Bronchial epithelial cell (primary cell): ENCODE measurements around the gene GSAP. TPM values are rescaled to one million over a fixed set of nuclear protein-coding genes. Genes with fewer than 3 reads are reported as not detected.
"Not testable (repeated sequence)": the region's sequence is repeated elsewhere in the genome, so short reads cannot be mapped to it uniquely, and the experiment has no call there.

Experiments used
- DNase-seq: peaks from one replicate; pipeline ENCODE4 v3.0.0-alpha.2; 2010; ENCODE audit warnings: low read depth
- FAIRE-seq: peaks from 2 replicates; lab custom pipeline; 2011; peaks lifted over from hg19 to GRCh38; lab: Jason Lieb, UNC
- H3K27me3 ChIP-seq: 2 replicates; pipeline ENCODE4 v1.5.1; 2011; ENCODE audit warnings: low read length; ENCODE audit not compliant: control insufficient read depth, insufficient read depth
- H3K36me3 ChIP-seq: 2 replicates; pipeline ENCODE4 v1.5.1; 2011; ENCODE audit warnings: low read length; ENCODE audit not compliant: control insufficient read depth, insufficient read depth
- H3K4me3 ChIP-seq: 2 replicates; pipeline ENCODE4 v1.5.1; 2011; ENCODE audit warnings: mild to moderate bottlenecking, low read depth, low read length, control low read depth
- CTCF ChIP-seq: IDR thresholded peaks from 2 replicates; pipeline ENCODE4 v1.5.1; 2011; ENCODE audit warnings: mild to moderate bottlenecking, moderate library complexity, low read length, control low read depth, inconsistent platforms; ENCODE audit not compliant: insufficient read depth, severe bottlenecking
- total RNA-seq: library from RNA; depleted of rRNA; stranded (reverse); fragments of >200 nt; gene quantifications from 2 replicates; pipeline ENCODE4 v1.2.1, GENCODE V29; 2014

GSAP gene
- total RNA-seq, 1 donor from 2014 or later: 10.3 TPM

DNA sequence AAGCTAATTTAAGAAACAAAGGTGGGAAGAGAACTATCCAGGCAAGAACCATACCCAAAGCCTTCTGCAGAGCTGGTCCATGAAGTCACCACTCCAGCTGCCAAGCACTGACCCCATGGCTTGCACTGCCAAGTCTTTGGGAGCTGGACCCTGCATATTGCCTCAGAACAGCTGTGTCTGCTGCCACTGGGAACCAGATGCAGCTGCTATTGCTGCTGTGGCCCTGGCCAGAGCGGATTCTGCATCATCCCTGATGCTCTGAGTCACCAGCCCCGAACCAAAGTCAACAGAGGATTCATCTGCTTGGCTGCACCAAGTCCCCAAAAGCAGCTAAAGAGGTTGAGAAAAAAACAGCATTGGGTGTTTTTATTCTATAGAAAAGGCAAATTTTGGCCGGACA lies 39.2 kb upstream of the GSAP start:
- FAIRE-seq (no peak), DNase-seq (peak; percentile 92)
- no peaks in the 10 kb centered on the region for H3K27me3 ChIP-seq
- no peaks in the 10 kb centered on the region for H3K36me3 ChIP-seq
- no peak overlapping the region for H3K4me3 ChIP-seq
- TF ChIP-seq CTCF: no peak

DNA sequence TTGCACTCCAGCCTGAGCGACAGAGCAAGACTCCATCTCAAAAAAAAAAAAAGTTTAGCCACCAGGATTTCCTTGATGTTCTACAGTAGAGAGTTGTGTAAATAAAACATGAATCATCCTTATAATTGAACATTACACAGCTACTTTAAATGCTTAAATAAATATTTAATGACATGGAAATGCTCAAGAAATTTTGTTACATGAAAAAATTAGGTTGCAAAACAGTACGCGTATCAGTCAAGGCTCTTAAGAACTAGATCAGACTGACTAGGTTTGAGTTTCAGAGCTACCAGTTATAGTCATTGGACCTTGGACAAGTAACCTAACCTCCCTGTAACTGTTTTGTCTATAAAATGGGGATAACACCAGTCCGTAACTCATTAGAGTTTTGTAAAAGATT lies 38.7 kb upstream of the GSAP start:
- FAIRE-seq (no peak), DNase-seq (peak; percentile 84)
- no peak overlapping the region for H3K4me3 ChIP-seq
- no peaks in the 10 kb centered on the region for H3K27me3 ChIP-seq
- H3K36me3 ChIP-seq: no peaks in the 10 kb centered on the region
- no peak for TF ChIP-seq CTCF

DNA sequence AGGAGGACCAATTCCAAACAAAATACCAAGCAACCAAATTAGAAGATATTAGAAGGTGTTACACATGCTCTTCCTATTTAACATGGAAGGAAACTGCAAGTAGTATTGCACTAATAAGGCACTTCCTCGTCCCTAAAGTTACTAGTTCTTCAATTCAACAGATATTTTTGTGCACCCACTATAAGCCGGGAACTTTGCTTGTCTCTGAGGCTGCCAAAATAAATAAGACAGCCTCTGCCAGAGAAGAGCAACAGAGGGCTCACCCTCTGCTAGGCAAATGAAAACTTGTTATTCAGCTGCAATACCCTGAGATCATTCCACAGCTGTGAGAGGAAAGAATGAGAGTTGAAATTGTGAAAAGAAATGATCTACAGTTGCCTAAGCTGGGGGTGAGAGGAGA lies 37.4 kb upstream of the GSAP start:
- Histone ChIP-seq H3K4me3 (no peak overlapping the region), H3K27me3 (no peaks in the 10 kb centered on the region), H3K36me3 (no peaks in the 10 kb centered on the region)
- DNase-seq (peak; percentile 44), FAIRE-seq (no peak)
- no peak for TF ChIP-seq CTCF

GRCh38 chr7:77451950-77452349 lies 35.8 kb upstream of the GSAP start:
- not testable (repeated sequence) for H3K4me3 ChIP-seq, H3K36me3 ChIP-seq, FAIRE-seq, DNase-seq, H3K27me3 ChIP-seq

DNA sequence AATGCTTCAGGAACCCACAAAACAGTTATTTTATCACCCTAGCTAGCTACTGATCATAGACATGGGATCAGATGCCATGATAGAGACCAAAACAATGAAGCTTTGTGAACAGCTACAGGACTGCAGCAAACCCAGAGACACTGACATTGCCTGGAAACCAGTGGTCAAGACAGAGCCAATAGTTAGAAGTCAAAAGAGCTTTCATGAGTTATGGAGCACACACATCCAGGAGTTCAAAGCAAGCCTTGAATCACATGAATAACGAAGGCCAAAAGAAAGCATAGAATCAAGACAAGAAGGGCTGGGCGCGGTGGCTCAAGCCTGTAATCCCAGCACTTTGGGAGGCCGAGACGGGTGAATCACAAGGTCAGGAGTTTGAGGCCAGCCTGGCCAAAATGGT lies 34.5 kb upstream of the GSAP start:
- FAIRE-seq: no peak
- TF ChIP-seq CTCF: no peak
- no peaks in the 10 kb centered on the region for H3K36me3 ChIP-seq
- no peak for DNase-seq
- no peaks in the 10 kb centered on the region for H3K27me3 ChIP-seq
- no peak overlapping the region for H3K4me3 ChIP-seq

GRCh38 chr7:77450054-77450453 lies 33.9 kb upstream of the GSAP start:
- no peaks in the 10 kb centered on the region for H3K27me3 ChIP-seq
- TF ChIP-seq CTCF: no peak
- no peaks in the 10 kb centered on the region for H3K36me3 ChIP-seq
- DNase-seq (no peak), FAIRE-seq (no peak)
- H3K4me3 ChIP-seq: no peak overlapping the region
